ENCODE measurements around the gene UBC. TPM values are rescaled to one million over a fixed set of nuclear protein-coding genes. Genes with fewer than 3 reads are reported as not detected.
A peak's percentile ranks its signal among the peaks of the same experiment; 100 is the strongest.

The UBC gene
- total RNA-seq = 100 to 1,000 TPM; 927 to 944 TPM

DNA sequence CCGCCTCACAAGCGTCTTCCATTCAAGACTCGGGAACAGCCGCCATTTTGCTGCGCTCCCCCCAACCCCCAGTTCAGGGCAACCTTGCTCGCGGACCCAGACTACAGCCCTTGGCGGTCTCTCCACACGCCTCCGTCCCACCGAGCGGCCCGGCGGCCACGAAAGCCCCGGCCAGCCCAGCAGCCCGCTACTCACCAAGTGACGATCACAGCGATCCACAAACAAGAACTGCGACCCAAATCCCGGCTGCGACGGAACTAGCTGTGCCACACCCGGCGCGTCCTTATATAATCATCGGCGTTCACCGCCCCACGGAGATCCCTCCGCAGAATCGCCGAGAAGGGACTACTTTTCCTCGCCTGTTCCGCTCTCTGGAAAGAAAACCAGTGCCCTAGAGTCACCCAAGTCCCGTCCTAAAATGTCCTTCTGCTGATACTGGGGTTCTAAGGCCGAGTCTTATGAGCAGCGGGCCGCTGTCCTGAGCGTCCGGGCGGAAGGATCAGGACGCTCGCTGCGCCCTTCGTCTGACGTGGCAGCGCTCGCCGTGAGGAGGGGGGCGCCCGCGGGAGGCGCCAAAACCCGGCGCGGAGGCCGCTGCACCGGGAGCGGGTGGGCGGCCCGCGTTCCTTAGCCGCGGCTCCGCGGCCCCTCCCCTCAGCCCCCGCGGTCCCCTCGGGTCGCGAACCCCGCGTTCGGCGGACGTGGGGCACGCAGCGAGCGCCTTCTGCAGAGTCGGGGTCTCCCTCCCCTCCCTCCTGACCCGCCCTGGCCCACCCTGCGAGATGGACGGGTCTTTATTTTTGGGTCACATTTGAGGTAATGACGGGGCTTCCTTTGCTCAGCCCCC lies at the start of gene UBC:
Gene UBC (minus strand): TSS at position 259 of the 847 bp plus-strand sequence. CDS start 879 bp downstream, outside the sequence.
- Mint-ChIP-seq H3K27me3 (peaks cover 10% of the 10 kb centered on the region), H3K9me3 (peaks cover 1% of the 10 kb centered on the region)

DNA sequence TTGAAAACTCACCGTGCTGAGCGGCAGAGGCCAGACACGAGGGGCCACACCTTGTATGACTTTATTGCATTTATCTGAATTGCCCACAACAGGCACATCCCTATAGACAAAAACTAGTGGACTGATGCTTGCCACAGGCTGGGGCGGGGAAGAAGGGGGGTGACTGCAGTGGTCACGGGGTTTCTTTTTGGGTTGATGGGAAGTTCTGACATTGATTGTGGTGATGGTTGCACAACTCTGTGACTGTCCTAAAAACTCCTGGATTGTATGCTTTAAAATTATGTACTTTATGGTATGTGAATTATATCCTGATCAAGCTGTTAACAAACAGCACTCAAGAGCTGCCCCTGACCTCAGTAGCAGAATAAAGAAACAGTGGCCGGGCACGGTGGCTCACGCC lies 48.8 kb upstream of the UBC start:
- no peaks in the 10 kb centered on the region for H3K27me3 Mint-ChIP-seq
- DNase-seq = no peak
- H3K4me3 Mint-ChIP-seq = no peak overlapping the region
- no peaks in the 10 kb centered on the region for H3K4me1 Mint-ChIP-seq
- no peaks in the 10 kb centered on the region for H3K9me3 Mint-ChIP-seq
- peaks cover 28% of the 10 kb centered on the region for H3K36me3 Mint-ChIP-seq
- no peak overlapping the region for H3K27ac Mint-ChIP-seq

More for the DNA sequence above, at the start of gene UBC:
- H3K27ac Mint-ChIP-seq = peak within 1 kb of the TSS; percentile 100
- peak; percentile 90 for DNase-seq
- peaks cover 39% of the 10 kb centered on the region for H3K36me3 Mint-ChIP-seq
- peaks cover 72% of the 10 kb centered on the region for H3K4me1 Mint-ChIP-seq
- peak within 1 kb of the TSS; percentile 100 for H3K4me3 Mint-ChIP-seq

DNA sequence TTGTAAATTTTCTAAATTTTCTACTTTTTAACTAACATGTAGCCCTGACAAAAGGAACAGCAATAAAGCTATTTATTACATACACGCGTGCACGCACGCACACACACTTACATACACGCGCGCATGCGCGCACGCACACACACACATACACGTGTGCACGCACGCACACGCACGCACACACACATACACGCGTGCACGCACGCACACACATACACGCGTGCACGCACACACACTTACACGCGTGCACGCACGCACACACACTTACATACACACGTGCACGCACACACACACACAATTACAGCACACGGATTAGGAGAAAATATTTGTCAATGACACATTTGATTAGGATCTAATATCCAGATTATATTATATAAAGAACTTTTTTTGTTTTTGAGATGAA lies 46.6 kb upstream of the UBC start:
- Mint-ChIP-seq H3K4me3 (no peak overlapping the region), H3K36me3 (peaks cover 33% of the 10 kb centered on the region), H3K4me1 (no peaks in the 10 kb centered on the region), H3K27ac (no peak overlapping the region), H3K27me3 (no peaks in the 10 kb centered on the region), H3K9me3 (no peaks in the 10 kb centered on the region)
- DNase-seq = no peak

DNA sequence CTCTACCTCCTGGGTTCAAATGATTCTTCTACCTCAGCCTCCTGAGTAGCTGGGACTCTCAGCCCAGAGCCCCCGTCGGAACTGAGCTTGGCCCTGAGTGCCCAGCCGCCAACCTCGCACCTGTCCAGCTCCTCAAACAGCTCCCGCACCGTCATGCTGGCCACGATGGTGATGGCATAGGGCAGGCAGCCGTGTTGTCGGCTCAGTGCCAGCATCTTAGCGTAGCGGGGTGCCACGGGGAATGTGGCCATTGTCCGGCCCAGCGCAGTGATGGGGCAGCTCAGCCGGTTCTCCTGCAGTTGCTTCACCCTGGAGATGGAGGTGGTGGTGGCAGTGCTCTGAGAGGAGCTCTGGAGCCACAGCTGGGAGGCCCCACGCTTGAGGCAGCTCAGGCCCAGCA lies 42.1 kb upstream of the UBC start:
- H3K9me3 Mint-ChIP-seq = no peaks in the 10 kb centered on the region
- no peaks in the 10 kb centered on the region for H3K27me3 Mint-ChIP-seq
- DNase-seq = no peak
- H3K4me3 Mint-ChIP-seq = no peak overlapping the region
- H3K36me3 Mint-ChIP-seq = peaks cover 23% of the 10 kb centered on the region
- no peak overlapping the region for H3K27ac Mint-ChIP-seq
- no peaks in the 10 kb centered on the region for H3K4me1 Mint-ChIP-seq

DNA sequence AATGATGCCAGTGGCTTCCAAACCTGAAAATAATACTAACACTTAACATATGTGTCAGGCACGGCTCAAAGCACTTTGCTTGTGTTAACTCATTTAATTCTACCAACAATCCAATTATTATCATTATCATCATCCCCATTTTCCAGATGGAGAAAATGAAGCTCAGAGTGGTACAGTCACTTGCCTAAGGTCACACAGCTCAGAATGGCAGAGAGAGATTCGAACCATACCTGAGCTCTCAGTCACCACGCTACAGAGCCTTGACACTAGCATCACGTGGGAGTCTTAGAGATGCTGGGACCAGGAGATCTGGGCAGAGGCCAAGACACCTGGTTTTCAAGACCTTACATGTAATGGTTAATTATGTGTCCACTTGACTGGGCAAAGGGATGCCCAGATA lies 40.3 kb upstream of the UBC start:
- H3K27ac Mint-ChIP-seq = no peak overlapping the region

DNA sequence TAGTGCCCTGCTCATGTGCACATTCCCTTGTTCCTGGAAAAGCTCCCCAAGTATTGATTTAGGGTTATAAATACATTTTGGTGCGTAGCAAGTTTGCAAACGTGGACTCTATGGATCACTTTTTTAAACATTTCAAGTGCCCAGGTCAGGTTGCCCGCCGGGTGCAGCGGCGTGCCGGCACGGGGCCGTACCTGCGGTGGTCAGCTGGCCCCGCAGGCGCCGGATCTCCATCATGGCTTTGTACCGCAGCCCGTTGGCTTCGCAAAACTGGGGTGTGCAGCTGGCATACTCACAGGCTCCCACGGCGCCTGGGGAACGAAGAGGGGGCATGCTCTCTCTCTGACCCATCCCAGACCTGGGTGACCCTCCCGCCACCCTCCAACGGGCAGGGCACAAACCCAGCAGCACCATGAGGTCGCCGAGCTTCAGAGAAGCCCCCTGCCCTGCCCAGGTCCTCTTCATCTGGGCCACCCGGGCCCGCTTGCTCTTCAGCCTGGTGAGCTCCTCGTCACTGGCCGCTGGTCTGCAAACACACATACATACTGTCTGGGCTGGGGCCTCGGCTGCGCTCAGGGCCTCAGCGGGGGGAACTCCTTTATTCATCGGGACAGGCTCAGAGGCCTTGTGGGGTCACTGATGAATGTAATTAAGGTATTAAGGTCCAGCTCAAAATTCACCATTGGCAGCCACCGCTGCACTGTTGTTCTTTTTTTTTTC lies 39.4 kb upstream of the UBC start:
- Mint-ChIP-seq H3K4me3 (no peak overlapping the region), H3K27ac (no peak overlapping the region), H3K27me3 (no peaks in the 10 kb centered on the region), H3K4me1 (no peaks in the 10 kb centered on the region), H3K9me3 (no peaks in the 10 kb centered on the region), H3K36me3 (peaks cover 30% of the 10 kb centered on the region)
- DNase-seq = no peak

More for the DNA sequence above, 40.3 kb upstream of the UBC start:
- H3K36me3 Mint-ChIP-seq = peaks cover 30% of the 10 kb centered on the region
- no peak overlapping the region for H3K4me3 Mint-ChIP-seq
- H3K4me1 Mint-ChIP-seq = no peaks in the 10 kb centered on the region
- no peaks in the 10 kb centered on the region for H3K27me3 Mint-ChIP-seq
- H3K9me3 Mint-ChIP-seq = no peaks in the 10 kb centered on the region
- no peak for DNase-seq

DNA sequence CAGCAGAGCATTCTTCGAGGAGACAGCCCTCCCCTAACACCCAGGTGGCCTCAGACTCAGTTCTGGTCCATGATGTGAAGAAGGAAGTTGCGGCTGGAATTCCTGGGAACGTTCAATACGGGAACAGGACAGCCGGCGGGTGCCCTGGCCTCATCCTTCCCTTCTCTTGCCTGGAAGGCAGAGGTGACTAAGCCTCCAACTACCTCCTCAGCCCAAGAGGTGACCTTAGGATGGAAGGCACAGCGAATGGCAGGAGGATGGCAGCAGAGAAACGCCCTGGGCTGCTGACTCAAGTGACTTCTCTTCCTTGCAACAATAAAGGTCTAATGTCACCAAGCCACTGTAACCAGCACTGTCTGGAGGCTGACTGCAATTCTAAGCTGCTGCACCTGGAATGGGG lies 38.4 kb upstream of the UBC start:
- peaks cover 29% of the 10 kb centered on the region for H3K36me3 Mint-ChIP-seq
- no peaks in the 10 kb centered on the region for H3K27me3 Mint-ChIP-seq
- H3K4me3 Mint-ChIP-seq = no peak overlapping the region
- no peak for DNase-seq
- H3K27ac Mint-ChIP-seq = no peak overlapping the region
- no peaks in the 10 kb centered on the region for H3K4me1 Mint-ChIP-seq
- no peaks in the 10 kb centered on the region for H3K9me3 Mint-ChIP-seq

DNA sequence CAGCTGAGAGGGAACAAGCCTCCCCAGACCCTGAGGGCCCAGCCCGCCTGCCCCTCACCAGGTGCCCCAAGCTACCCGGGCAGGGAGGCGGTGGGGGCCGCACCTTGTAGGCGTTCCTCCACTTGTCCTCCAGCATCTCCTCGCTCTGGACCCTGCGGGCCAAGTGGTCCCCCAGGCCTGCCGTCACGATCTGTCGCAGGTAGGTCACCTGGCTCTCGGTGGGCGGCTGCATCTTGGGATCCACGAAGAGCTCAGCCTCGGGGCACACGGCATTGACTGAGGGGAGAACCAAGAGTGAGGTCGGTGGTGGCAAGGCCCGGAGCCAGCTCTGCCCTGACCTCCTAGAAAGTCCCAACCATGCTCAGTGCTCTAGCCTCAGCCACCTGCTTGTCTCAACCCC lies 37.8 kb upstream of the UBC start:
- H3K4me3 Mint-ChIP-seq = no peak overlapping the region
- H3K36me3 Mint-ChIP-seq = peaks cover 25% of the 10 kb centered on the region
- H3K9me3 Mint-ChIP-seq = no peaks in the 10 kb centered on the region
- DNase-seq = no peak
- H3K4me1 Mint-ChIP-seq = no peaks in the 10 kb centered on the region
- no peak overlapping the region for H3K27ac Mint-ChIP-seq
- no peaks in the 10 kb centered on the region for H3K27me3 Mint-ChIP-seq

DNA sequence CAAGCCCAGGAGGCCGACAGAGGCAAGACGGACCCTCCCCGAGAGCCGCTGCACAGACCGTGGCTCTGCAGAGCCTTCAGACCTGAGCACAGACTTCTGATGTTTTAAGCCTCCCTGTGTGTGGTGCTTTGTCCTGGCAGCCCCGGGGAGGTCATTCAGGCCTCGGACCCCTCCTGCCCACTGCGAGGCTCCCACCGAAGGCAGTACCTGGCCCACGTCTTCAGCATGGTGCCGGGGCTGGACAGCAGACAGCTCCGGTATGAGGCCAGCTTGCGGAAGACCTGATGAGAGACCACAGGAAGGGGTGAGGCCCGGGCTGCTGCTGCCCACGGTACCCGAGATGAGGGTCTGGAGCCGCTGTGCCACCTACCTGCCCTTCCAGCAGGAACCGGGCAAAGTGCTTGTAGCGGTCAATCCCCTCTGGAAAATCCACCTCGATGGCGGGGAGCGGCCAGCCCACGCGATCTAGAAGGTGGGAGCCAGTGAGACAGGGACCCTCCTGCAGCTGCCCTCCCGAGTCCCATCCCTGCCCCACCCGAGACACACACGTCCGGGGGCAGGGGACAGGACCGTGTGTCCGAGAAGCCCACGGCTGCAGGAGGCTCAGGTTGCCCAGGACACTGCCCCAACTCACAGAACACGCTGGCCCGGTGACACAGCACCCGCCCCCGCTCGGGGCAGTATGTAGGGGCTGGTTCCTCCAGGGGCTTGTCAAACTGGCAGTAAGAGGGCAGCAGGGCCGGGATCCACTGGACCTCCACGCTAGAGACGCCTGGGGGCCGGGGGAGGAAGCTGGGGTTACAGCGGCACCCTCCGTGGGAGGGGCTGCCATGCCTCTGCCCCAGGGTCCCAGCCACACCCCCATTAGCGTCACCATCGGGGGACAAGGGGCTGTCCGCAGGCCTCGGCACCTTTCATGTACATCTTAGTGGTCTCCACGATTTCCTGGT lies 35.6 kb upstream of the UBC start:
- H3K36me3 Mint-ChIP-seq = peaks cover 31% of the 10 kb centered on the region
- no peaks in the 10 kb centered on the region for H3K4me1 Mint-ChIP-seq
- H3K27me3 Mint-ChIP-seq = no peaks in the 10 kb centered on the region

DNA sequence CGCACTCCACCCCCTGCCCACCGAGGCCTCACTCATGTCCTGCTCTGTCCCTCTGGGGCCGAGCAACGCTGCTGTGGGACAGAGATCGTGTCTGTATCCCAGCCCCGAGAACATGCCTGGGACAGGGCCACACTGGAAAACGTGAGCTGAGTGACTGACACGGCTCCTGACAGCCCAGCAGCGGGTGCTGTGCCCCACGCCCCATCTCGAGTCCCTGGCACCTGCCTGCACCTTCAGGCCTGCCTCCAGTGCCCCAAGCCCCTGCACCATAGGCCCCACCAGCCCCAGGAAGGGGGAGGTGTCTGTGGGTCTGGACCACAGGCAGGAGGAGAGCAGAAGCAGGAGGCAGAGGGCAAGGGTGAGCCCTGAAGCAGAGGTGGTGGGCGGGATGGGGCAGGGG lies 34.6 kb upstream of the UBC start:
- H3K36me3 Mint-ChIP-seq = peaks cover 31% of the 10 kb centered on the region
- H3K27me3 Mint-ChIP-seq = no peaks in the 10 kb centered on the region
- no peak overlapping the region for H3K27ac Mint-ChIP-seq
- no peaks in the 10 kb centered on the region for H3K9me3 Mint-ChIP-seq
- no peak for DNase-seq
- H3K4me3 Mint-ChIP-seq = no peak overlapping the region
- no peaks in the 10 kb centered on the region for H3K4me1 Mint-ChIP-seq

More for the DNA sequence above, 35.6 kb upstream of the UBC start:
- Mint-ChIP-seq H3K9me3 (no peaks in the 10 kb centered on the region), H3K4me3 (no peak overlapping the region), H3K27ac (no peak overlapping the region)
- DNase-seq = no peak

DNA sequence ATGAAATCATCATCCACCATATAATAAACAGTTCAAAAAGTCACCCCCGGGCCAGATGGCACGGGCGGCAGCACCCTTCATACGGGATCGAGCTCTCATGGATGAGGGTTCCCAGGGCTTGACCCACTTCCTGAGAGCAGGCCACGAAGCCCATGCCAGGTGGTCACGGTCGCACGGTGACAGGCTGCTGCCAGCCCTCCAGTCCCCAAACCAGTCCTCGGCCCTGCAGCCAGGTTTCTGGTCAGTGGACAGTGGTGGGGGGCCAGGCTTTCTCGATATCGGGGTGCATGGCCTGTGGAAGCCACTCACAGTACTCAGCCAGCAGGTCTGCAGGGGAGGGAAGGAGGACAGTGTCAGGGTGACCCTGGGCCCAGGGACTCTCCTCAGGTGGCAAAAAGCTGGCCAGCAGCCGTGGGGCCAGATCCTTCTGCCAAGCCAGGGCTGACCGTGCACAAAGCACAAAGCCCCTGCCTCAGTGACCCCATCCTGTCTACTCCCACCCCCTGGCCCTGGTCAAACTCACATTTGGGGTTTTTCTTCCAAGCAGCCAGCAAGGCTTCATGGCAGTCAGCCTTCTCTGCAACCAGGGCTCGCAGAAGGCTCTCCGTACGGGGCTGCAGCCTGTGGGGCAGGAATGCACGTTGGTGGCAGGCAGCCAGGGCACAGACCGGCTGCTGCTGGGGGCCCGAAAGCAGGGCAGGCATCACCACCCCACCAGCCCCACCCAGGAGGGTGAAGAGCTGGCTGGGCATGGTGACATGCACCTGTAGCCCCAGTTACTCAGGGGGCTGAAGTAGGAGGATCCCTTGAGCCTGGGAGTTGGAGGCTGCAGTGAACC lies 33.3 kb upstream of the UBC start:
- Mint-ChIP-seq H3K27ac (no peak overlapping the region), H3K4me1 (no peaks in the 10 kb centered on the region), H3K36me3 (peaks cover 27% of the 10 kb centered on the region)

DNA sequence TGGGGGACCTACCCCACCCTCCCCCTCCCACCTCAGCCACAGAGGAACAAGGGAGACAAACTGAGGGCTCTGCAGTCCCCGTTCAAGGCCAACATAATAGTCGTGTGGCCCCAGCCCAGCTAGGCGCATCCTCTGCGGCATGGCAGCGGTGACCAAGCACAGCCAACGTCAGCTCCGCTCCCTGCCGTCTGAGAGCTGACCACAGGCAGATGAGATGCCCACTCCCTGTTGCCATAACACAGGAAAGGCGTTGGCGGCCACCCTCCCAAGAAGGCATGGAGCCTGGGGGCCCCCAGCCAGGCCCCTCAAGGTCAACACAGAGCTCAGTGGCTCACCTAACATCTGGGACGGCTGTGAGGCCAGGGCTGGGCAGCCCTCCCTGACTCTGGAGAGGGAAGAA lies 32.6 kb upstream of the UBC start:
- peaks cover 29% of the 10 kb centered on the region for H3K36me3 Mint-ChIP-seq
- no peak overlapping the region for H3K27ac Mint-ChIP-seq
- no peak for DNase-seq
- no peak overlapping the region for H3K4me3 Mint-ChIP-seq
- H3K4me1 Mint-ChIP-seq = no peaks in the 10 kb centered on the region
- no peaks in the 10 kb centered on the region for H3K27me3 Mint-ChIP-seq
- no peaks in the 10 kb centered on the region for H3K9me3 Mint-ChIP-seq

More for the DNA sequence above, 33.3 kb upstream of the UBC start:
- Mint-ChIP-seq H3K4me3 (no peak overlapping the region), H3K27me3 (no peaks in the 10 kb centered on the region), H3K9me3 (no peaks in the 10 kb centered on the region)
- DNase-seq = no peak

DNA sequence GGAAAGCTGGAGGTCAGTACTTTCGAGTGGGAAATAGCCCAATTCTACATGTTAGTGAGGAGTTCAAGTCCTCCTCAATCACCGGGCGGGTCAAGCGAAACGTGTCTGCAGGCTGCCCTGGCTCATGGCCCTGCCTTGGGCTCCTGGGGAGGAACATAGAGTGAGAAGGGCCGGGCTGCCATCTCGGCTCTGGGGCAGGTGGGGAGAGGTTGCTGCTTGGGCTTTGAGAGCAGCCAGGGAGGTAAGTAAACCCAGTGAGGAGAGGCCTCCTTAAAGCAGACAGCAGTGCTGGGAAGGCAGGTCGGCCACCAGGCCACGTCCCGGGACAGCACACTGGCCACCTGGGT lies 32.0 kb upstream of the UBC start:
- H3K9me3 Mint-ChIP-seq = no peaks in the 10 kb centered on the region
- no peak for DNase-seq
- no peaks in the 10 kb centered on the region for H3K27me3 Mint-ChIP-seq
- no peaks in the 10 kb centered on the region for H3K4me1 Mint-ChIP-seq
- no peak overlapping the region for H3K27ac Mint-ChIP-seq
- no peak overlapping the region for H3K4me3 Mint-ChIP-seq
- H3K36me3 Mint-ChIP-seq = peaks cover 30% of the 10 kb centered on the region

DNA sequence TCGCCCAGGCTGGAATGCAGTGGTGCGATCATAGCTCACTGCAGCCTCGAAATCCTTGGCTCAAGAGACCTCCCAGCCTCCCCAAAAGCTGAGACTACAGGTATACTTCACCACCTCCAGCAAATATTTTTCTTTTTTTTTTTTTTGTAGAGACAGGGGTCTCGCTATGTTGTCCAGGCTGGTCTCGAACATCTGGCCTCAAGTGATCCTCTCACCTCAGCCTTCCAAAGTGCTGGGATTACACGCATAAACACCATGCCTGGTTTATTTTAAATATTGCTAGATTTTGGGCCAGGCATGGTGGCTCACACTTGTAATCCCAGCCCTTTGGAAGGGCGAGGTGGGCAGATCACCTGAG lies 26.7 kb upstream of the UBC start:
- H3K27ac Mint-ChIP-seq = no peak overlapping the region
- no peak overlapping the region for H3K4me3 Mint-ChIP-seq

More for the DNA sequence above, 26.7 kb upstream of the UBC start:
- no peak for DNase-seq
- Mint-ChIP-seq H3K36me3 (peaks cover 9% of the 10 kb centered on the region), H3K9me3 (no peaks in the 10 kb centered on the region), H3K27me3 (no peaks in the 10 kb centered on the region), H3K4me1 (peaks cover 11% of the 10 kb centered on the region)
